Upper lobe of left lung (tissue), 4 donors: Measurements from ENCODE around the gene CATSPERB.

Source experiments
- CTCF ChIP-seq, 6 experiments: fragments of 450-650 bp in 4 of 6; fragments of 200-600 bp in 2 of 6; sonication (generic) in 2 of 6; IDR thresholded peaks; one replicate each; pipeline ENCODE4 v1.5.1; 2016 to 2019; ENCODE audit warnings: antibody characterized with exemption in 6 of 6
- POLR2AphosphoS5 ChIP-seq, 2 donors: sonication (generic); formaldehyde crosslinking; IDR thresholded peaks; one replicate each; pipeline ENCODE4 v1.5.1; 2017; ENCODE audit warnings: antibody characterized with exemption in 2 of 2

GRCh38 chr14:91749868-91750267 is 18.0 kb upstream of the CATSPERB start:
- TF ChIP-seq CTCF (IDR thresholded peaks at IDR 0.05) (no peak), POLR2AphosphoS5 (IDR thresholded peaks at IDR 0.05) (no peak)
